SKM-1 treated with dmso at 0.1 percent for 144 hours (cell line): ENCODE results near the gene ARPC3.
"Not testable (repeated sequence)": the region's sequence is repeated elsewhere in the genome, so short reads cannot be mapped to it uniquely, and the experiment has no call there.

Source experiments
- DNase-seq: peaks from one replicate; lab custom pipeline; 2025; ENCODE audit not compliant: unreplicated experiment; lab: John Stamatoyannopoulos, UW

Gene ARPC3

DNA sequence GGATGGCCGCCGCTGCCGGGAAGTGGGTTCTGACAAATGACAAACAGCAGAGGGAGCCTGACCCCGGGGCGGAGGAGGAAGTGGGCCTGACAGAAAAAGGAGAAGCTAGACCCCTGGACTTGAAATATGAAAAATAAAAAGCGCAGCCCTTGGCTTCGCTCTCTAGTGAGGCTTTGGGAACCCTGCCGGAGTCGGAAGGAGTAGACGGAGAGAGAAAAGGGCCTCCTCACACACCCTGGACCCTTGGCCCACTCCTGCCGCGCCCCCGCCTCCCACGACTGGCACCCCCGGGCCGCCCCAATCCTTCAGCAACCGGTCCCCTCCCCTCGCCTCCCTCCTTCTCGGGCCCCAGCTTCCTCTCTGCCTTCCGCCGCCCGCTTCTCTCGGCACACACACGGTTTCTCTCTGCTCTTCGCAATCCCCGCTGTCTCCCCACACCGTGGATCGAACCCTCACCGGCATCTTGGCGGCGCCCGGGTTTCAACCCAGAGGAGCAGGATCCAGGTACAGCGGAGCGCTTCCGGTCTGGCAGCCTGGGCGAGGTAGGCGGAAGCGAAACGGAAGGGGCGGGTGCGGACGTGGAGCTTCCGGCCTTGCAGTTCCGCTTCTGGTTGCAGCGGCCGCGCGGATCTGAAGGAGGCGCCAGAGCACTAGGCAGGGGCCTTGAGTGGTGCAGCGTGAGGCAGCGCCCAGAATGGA is at the start of gene ARPC3:
Gene ARPC3 (minus strand): TSS at position 539 of the 699 bp plus-strand sequence. CDS start 77 bp downstream, at position 462.
- peak; percentile 80 for DNase-seq

DNA sequence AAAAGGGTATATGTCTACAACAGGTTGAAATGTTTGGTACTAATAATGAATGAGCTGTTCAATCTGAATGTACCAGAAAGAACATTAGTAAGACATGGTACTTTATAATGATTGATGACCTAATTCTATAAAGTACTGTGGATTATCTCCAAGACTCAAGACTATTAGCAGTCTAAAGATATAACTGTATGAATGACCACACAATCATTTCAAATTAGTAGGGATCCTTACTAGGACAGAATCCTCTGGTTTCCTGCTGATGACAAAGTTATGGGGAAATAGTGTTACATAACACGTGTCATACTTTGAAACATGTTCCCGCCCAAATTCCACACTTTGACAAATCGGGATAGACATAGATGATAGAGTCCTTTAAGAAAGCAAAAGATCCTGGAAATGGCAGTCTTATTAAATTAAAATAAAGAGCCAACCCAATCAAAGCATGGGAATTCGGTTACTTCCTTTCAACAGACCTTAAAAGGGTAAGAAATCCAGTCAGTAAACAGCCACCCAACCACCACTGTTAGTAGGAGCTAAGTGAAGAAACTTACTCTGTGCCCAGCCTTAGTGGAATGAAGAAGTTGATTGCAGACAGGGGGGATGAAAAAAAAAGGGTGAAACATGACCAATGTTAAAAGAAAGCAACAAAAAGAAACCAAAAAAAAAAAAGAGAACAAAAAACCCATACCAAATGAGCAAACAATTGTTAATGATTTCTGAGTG is 49.0 kb upstream of the ARPC3 start:
- DNase-seq, result peak; percentile 26

DNA sequence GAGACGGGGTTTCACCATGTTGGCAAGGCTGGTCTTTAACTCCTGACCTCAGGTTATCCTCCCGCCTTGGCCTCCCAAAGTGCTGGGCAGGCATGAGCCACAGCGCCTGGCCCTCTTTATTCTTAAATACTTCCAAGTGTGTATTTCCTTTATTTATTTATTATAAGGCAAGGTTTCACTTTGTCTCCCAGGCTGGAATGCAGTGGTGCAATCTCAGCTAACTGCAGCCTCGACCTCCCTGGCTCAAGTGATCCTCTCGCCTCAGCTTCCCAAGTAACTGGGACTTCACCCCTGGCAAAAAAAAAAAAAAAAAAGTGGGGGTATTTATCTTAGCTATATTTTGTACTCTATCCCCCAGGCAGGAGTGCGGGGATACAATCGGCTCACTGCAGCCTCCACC is 25.3 kb upstream of the ARPC3 start:
- DNase-seq, result no peak

DNA sequence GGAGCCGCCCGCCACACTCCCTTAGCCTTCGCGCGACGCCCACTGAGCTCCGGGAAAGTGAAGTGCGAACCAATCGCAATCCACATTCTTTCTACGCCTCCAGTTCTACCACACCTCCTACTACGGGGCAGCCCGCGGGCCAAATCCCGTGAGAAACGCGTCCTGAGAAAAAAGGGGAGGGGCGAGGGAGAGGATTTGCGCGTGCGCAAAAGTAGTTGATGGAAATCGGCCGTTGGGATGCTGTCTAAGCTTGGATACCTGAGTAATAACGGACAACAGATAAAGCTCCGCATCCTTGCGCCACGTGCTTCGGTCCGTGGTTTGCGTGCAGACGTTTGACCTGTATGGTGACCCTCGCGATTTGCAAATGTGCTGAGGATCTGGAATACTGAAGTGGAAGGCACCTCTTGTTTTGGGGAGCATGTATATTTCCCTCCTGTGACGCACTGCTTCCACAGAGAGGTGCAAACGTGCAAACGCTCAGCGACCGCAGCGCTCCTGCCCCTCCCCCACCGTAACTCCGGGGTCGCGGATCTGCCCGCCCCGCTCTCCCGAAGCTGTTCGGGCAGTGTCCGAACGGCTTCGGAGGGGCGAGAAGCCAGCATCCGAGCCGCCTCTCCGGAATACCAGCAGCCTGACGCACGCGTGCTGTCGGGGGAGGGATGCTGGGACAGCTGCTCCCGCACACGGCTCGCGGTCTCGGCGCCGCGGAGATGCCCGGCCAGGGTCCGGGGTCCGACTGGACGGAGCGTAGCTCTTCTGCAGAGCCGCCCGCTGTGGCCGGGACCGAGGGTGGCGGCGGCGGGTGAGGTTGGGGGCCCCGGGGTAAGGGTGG is 18.3 kb upstream of the ARPC3 start, which contains the start of the genes FAM216A and GPN3:
Gene FAM216A (plus strand): TSS at position 632 of the 835 bp plus-strand sequence. CDS start 31 bp downstream, at position 663.
Gene GPN3 (minus strand): TSS at position 44 of the 835 bp plus-strand sequence. CDS start 54 bp downstream, outside the sequence.
- peak; percentile 79 for DNase-seq

DNA sequence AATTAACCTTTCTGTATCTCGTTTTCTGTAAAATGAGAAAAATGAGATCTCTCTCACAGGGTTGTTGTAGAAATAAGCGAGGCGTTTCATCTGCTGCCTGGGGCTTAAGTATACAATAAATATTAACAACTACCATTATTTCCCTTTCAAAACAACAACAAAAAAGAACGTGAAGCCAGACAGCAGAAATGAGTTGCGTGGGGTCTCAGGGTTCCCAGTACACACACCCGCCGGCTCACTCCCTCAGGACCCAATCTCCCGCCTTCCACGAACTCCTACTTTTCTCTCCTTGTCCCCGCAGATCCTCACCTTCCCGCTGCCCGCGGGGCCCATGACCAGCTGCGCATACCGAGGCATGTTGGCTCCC is 17.7 kb upstream of the ARPC3 start:
- DNase-seq, result no peak

DNA sequence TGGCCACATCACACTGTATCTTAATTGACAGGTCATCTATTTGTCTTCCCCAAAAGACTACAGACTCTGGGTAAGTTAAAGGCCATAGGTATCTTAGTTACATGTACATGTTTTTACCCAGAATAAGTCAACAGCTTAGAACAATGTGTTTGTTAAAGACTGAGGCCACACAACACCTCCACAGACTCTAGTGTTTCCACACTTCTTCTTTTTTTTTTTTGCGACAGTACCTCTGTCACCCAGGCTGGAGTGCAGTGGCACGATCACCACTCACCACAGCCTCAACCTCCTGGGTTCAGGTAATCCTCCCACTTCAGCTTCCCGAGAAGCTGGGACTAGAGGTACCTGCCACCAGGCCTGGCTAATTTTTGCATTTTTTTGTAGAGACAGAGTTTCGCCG is 16.7 kb upstream of the ARPC3 start:
- DNase-seq, result no peak

DNA sequence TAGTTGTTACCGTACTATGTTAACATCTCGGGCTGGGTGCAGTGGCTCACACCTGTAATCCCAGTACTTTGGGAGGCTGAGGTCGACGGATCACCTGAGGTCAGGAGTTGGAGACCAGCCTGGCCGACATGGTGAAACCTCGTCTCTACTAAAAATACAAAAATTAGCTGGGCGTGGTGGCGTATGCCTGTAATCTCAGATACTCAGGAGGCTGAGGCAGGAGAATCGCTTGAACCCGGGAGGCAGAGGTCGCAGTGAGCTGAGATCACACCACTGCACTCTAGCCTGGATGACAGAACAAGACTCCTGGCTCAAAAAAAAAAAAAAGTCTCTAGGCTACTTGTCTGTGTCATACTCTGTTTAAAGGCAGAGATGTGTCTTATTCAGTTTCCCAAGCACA is 15.6 kb upstream of the ARPC3 start:
- not testable (repeated sequence) for DNase-seq

DNA sequence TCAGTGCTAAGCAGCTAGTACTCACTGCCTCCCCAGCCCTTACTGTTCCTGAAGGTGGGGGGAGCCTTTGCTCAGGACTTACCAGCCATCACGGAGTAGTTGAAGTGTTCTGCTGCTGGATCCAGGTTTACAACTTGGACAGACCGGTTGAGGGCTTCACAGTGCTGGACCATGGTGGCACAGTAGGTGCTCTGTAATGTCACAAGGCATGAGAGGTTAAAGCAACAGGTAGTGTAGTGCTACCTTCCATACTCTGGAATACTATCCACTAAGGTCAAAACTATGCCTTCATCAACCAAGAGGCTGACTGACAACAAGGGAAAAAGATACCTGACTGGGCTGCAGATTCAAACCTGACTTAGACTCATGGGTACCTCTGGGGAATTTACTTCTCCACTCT is 14.9 kb upstream of the ARPC3 start:
- DNase-seq, result no peak

DNA sequence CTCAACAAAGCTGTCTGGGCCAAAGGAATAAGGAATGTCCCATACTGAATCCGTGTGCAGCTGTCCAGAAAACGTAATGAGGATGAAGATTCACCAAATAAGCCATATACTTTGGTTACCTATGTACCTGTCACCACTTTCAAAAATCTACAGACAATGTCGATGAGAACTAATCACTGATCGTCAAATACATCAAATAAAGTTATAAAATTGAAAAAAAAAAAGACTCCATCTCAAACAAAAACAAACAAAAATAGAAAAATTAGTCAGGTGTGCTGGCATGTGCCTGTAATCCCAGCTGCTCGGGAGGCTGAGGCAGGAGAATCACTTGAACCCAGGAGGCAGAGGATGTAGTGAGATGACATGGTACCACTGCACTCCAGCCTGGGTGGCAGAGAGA is 11.1 kb upstream of the ARPC3 start:
- DNase-seq, result not testable (repeated sequence)

DNA sequence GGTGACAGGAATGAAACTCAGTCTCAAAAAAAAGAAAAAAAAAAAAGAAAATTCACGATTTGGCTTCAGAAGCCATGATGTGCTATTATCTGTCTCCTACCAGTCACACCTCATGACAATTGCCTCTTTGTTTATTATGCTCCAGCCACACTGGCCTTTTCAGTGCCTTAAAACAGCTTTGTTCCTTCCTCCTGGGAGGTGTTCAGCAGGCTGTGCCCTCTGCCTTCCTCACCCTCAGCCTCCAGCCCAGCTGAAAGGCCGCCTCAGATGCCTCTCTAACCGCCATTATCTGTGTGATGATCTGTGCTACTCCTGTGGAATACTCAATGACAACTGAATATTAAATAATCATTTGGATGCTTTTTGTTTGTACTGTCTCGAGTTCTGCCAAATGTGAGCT is 8.6 kb upstream of the ARPC3 start:
- DNase-seq, result no peak

DNA sequence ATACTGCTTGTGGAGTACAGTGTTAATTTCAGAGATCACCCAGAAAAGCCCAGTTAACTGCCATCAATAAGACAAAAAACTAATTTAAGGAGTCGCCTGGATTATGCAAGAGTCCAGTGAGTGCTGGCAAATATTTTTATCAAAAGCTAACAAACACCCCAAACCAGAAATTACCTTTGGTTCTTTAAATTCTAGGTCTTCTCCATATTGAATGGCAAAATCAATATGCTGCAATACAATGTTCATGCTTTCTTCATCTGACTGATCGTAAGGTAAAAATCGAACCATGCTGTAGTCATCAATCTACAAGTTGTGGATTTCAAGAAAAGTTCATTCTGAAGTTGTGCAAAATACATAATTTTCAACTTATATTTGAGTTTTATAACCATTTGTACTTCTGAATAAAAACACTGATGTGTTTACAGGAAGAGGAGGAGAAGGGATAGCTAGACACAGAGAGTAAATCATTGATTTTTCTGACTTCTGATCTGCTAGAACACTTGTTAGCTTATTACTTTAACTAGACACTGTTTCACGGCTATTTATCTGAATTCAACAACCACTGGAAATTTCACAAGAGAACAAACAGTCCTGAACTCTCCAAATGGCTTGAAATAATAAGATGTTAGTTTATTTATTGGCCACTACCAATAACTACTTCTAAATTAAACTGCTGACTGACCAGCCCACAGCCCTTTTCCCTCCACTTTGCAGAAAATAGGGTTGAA is 3.6 kb upstream of the ARPC3 start:
- no peak for DNase-seq

DNA sequence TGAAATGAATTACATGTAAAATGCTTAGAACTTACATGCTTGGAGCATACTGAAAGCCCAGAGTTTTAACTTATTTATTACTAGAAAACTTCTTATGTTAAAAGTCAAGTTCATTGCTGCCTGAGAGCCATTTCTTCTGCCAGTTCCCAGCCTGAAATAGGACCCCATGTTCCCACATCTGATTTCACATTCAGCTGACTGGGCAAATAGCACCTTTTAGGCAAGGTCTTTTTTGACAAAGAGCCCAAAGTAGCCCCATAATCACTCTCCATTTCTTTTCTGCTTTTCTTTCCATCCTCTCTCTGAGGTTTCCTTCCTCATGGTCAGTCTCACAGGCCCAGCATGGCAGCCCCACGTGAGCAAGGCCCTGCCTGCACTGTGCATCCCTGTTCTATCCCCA is 1.1 kb upstream of the ARPC3 start:
- no peak for DNase-seq

DNA sequence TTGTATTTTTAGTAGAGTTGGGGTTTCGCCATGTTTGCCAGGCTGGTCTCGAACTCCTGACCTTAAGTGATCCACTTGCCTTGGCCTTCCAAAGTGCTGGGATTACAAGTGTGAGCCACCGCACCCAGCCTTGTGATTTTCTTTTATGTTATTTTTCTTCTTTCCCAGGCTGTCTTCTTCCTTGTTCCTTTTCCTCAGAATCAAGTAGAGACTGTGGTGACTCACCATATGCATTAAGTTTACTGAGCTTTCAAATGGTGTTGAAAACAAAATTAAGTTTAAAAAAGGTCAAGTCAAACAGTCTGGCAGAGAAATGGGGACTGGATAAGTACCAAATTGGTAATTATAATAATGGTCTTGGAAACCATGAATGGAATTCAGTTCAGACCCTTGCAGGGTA is 5.7 kb downstream of the ARPC3 start:
- no peak for DNase-seq

DNA sequence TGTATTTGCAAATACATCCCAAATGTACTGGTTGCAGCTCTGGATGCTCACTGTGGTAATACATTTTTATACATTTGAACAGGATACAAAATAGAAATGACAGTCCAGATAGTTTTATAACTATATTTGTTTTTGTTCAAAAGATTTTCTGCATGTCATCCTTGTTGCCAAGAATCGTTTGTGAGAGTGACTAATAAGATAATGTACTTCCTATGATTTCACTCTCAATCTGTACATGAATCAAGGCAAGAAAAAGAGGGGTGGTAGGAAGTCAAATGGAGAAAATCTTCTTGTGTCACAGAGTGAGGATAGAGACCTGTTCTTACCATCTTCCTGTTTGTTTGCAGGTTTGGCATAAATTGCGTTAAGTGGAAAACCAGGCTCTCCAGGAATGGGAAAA is 13.9 kb downstream of the ARPC3 start:
- DNase-seq, result no peak

DNA sequence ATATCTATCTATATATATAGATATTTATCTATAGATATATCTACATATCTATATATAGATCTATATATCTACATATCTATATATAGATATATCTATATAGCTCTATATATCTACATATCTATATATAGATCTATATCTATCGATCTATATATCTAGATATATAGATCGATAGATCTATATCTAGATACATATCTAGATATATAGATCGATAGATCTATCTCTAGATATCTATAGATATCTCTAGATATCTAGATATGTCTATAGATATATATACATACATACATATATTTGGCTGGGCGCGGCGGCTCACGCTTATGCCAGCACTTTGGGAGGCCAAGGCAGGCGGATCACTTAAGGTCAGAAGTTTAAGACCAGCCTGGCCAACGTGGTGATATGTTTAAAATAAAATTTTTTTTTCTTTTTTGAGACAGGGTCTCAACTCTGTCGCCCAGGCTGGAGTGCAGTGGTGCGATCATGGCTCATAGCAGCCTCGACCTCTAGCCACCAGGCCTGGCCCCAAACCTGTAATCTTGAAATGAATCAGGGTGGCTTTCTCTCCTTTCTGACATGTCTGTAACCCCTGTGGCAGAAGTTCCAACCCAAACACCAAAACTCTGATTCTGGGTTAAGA is 18.1 kb downstream of the ARPC3 start:
- no peak for DNase-seq

DNA sequence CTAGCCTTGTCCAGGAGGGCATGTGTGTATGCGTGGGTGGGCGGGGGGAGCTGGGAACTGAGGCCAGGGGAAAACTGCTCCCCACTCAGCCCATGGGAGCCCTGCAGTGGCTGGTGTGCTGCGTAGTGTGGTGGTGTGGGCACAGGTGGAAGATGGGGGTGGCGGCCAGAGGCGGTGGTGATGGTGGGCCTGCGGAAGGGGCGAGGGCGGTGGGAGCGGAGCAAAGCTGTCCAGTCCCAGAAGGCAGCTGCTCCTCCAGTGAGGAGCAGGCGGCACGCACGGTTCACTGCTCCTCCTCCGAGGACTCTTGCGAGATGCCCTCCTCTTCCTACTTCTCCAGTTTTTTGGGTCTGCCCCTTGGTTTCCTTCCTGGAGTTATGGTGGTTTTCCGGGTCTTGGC is 20.5 kb downstream of the ARPC3 start:
- DNase-seq, result not testable (repeated sequence)

DNA sequence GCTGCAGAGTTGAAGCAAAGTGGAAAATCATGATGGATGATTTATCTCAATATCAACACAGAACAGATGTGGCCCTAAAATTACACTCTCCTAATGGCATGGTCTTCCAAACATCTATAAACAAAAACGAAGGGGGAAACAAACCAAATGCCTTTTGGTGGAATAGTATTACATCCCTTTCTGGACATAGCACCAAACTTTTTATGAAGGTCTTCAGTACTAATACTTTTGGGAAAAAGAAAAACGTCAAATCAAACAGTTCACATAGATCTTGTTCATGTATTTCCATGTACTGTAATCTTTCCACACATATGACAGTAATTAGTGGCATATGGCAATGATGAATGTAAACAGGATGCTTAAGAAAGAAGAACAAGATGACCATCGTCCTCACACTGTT is 23.7 kb downstream of the ARPC3 start:
- no peak for DNase-seq

DNA sequence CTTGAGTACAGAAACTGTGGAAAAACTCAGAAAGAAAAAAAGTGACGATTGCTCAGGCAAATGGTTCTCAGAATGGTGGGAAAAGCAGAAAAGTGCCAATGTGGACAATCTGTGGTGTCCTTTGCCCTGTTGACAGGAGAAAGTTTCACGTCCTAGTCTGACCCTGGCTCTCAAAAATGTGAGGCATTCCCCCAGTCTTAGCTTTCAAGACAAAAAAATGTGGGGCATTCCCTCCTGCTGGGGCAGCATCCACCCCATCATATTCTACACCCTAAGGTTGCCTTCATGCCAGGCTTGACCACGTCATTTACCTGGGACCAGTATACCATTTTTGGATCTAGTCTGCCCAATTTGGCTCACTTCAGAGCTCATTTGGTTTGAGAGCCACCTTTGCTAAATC is 25.9 kb downstream of the ARPC3 start:
- DNase-seq, result no peak

DNA sequence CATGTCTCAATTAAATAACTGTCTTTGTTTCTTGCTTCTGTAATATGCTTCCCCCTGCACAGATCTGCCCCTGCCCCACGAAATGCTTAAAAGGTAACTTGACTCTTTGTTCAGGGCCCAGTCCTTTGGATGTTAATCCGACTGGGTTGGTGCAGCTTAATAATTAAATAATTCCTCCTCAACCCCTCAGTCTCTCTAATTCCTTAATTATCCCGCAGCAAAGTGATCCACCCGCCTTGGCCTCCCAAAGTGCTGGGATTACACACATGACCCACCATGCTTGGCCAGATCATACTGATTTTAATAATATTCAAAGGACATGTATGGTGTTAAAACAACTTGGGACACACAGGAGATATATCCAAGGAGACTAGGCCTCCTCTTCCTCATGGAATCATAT is 28.4 kb downstream of the ARPC3 start:
- no peak for DNase-seq

DNA sequence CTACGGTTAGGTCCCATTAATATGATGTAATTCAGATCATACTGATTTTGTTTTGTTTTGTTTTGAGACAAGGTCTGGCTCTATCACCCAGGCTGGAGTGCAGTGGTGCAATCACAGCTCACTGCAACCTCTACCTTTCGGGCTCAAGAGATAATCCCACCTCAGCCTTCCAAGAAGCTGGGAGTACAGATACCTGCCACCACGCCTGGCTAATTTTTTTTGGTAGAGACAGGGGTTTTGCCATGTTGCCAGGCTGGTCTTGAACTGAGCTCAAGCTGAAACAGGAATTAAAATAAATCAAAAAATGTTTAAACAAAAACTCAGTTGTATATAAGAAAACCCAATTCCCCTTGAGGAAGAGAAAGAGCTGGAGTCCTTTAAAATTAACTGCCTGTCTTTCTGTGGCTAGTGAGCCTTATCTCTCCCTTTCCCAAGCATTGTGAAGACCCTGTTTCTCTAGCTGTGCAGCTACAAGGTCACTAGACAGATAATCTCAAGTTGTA is 28.9 kb downstream of the ARPC3 start:
- DNase-seq, result no peak
